HG03575 (cell line): ENCODE data around the gene NOS3.

Experiments
- ATAC-seq: cut with Tn5 transposase; IDR thresholded peaks from one replicate; pipeline ENCODE4 v1.9.1; 2021; ENCODE audit not compliant: unreplicated experiment, insufficient number of reproducible peaks, low FRiP score; ENCODE audit errors: extremely low read depth

The NOS3 gene

GRCh38 chr7:150962553-150963399 lies 28.0 kb upstream of the NOS3 start:
- ATAC-seq: no peak

GRCh38 chr7:150963707-150964559 lies 26.9 kb upstream of the NOS3 start:
- no peak for ATAC-seq

GRCh38 chr7:150964593-150965111 lies 26.2 kb upstream of the NOS3 start:
- no peak for ATAC-seq

GRCh38 chr7:150965273-150965830 lies 25.5 kb upstream of the NOS3 start:
- ATAC-seq: no peak

GRCh38 chr7:150966002-150966401 lies 24.8 kb upstream of the NOS3 start:
- no peak for ATAC-seq

GRCh38 chr7:150967349-150967748 lies 23.5 kb upstream of the NOS3 start:
- ATAC-seq: no peak

GRCh38 chr7:150968056-150968733 lies 22.6 kb upstream of the NOS3 start:
- ATAC-seq: no peak

GRCh38 chr7:150968734-150969372 lies 22.0 kb upstream of the NOS3 start:
- ATAC-seq: no peak

GRCh38 chr7:150969475-150969874 lies 21.3 kb upstream of the NOS3 start:
- ATAC-seq: no peak

- ATAC-seq: no peak
Measured at GRCh38 chr7:150970424-150970823, 20.4 kb upstream of the NOS3 start.

- no peak for ATAC-seq
Measured at GRCh38 chr7:150971242-150972022, 19.4 kb upstream of the NOS3 start.

GRCh38 chr7:150972023-150972468 lies 18.8 kb upstream of the NOS3 start:
- ATAC-seq: no peak

GRCh38 chr7:150972741-150973140 lies 18.1 kb upstream of the NOS3 start:
- ATAC-seq: no peak

GRCh38 chr7:150973571-150974451 lies 17.0 kb upstream of the NOS3 start:
- no peak for ATAC-seq

- no peak for ATAC-seq
Measured at GRCh38 chr7:150974468-150975391, 16.1 kb upstream of the NOS3 start.
